Measurements from ENCODE around the gene PGLYRP4.
"Not testable (repeated sequence)": the region's sequence is repeated elsewhere in the genome, so short reads cannot be mapped to it uniquely, and the experiment has no call there.

The PGLYRP4 gene

GRCh38 chr1:153336650-153337049 is 12.0 kb downstream of the PGLYRP4 start:
- no peak for DNase-seq

- no peak for DNase-seq
Measured at GRCh38 chr1:153333902-153334301, 14.7 kb downstream of the PGLYRP4 start.

GRCh38 chr1:153324912-153325311 is 23.7 kb downstream of the PGLYRP4 start:
- no peak for DNase-seq

- no peak for DNase-seq
Measured at GRCh38 chr1:153322568-153322967, 26.1 kb downstream of the PGLYRP4 start.

- DNase-seq = not testable (repeated sequence)
Measured at GRCh38 chr1:153318145-153318544, 30.5 kb downstream of the PGLYRP4 start.

GRCh38 chr1:153316013-153316412 is 32.6 kb downstream of the PGLYRP4 start:
- not testable (repeated sequence) for DNase-seq

- DNase-seq = not testable (repeated sequence)
Measured at GRCh38 chr1:153314388-153314787, 34.3 kb downstream of the PGLYRP4 start.

- no peak for DNase-seq
Measured at GRCh38 chr1:153313288-153313687, 35.4 kb downstream of the PGLYRP4 start.

- DNase-seq = no peak
Measured at GRCh38 chr1:153312570-153313186, 36.0 kb downstream of the PGLYRP4 start, which contains the start of gene PGLYRP3. TSS of gene PGLYRP3 (minus strand) at chr1:153312952. CDS start at chr1:153310665, 2,287 bp downstream.

- no peak for DNase-seq
Measured at GRCh38 chr1:153310526-153310925, 38.1 kb downstream of the PGLYRP4 start.

- no peak for DNase-seq
Measured at GRCh38 chr1:153309441-153309840, 39.2 kb downstream of the PGLYRP4 start.

- DNase-seq = no peak
Measured at GRCh38 chr1:153308540-153308939, 40.1 kb downstream of the PGLYRP4 start.

GRCh38 chr1:153307221-153307600 is 41.4 kb downstream of the PGLYRP4 start:
- no peak for DNase-seq

- DNase-seq = no peak
Measured at GRCh38 chr1:153306303-153307220, 42.1 kb downstream of the PGLYRP4 start.

- DNase-seq = no peak
Measured at GRCh38 chr1:153305682-153306081, 43.0 kb downstream of the PGLYRP4 start.

- no peak for DNase-seq
Measured at GRCh38 chr1:153302308-153302707, 46.3 kb downstream of the PGLYRP4 start.

GRCh38 chr1:153293851-153294250 is 54.8 kb downstream of the PGLYRP4 start:
- DNase-seq = no peak

GRCh38 chr1:153293480-153293775 is 55.2 kb downstream of the PGLYRP4 start:
- no peak for DNase-seq

- no peak for DNase-seq
Measured at GRCh38 chr1:153292740-153293479, 55.7 kb downstream of the PGLYRP4 start.

- DNase-seq = no peak
Measured at GRCh38 chr1:153292185-153292584, 56.5 kb downstream of the PGLYRP4 start.

- no peak for DNase-seq
Measured at GRCh38 chr1:153291514-153291913, 57.1 kb downstream of the PGLYRP4 start.

GRCh38 chr1:153288634-153289275 is 59.9 kb downstream of the PGLYRP4 start:
- DNase-seq = no peak
